T-helper 1 cell treated with Interleukin-12 subunit alpha and Interleukin-12 subunit beta and Interleukin-4 antibody, amounts not matched to agents 30 μg/mL and 1 μg/mL, for 36 hours (primary cell): Measurements from ENCODE around the gene MARCHF2.
"Not testable (repeated sequence)": the region's sequence is repeated elsewhere in the genome, so short reads cannot be mapped to it uniquely, and the experiment has no call there.

Source experiments
- H3K27ac Mint-ChIP-seq: one replicate; pipeline ENCODE4 v1.8.0; 2021; ENCODE audit warnings: mild to moderate bottlenecking, mixed read lengths
- H3K27me3 Mint-ChIP-seq: one replicate; pipeline ENCODE4 v1.8.0; 2021; ENCODE audit warnings: low read depth, mixed read lengths
- H3K36me3 Mint-ChIP-seq: one replicate; pipeline ENCODE4 v1.8.0; 2021; ENCODE audit warnings: low read depth, mixed read lengths
- H3K4me1 Mint-ChIP-seq: one replicate; pipeline ENCODE4 v1.8.0; 2021; ENCODE audit warnings: low read depth, mixed read lengths
- H3K4me3 Mint-ChIP-seq: one replicate; pipeline ENCODE4 v1.8.0; 2021; ENCODE audit warnings: mild to moderate bottlenecking, moderate library complexity, mixed read lengths
- H3K9me3 Mint-ChIP-seq: one replicate; pipeline ENCODE4 v1.8.0; 2021; ENCODE audit warnings: mixed read lengths

The MARCHF2 gene

GRCh38 chr19:8379156-8379891, 33.8 kb upstream of the MARCHF2 start:
- not testable (repeated sequence) for H3K36me3 Mint-ChIP-seq, H3K4me3 Mint-ChIP-seq, H3K27ac Mint-ChIP-seq, H3K9me3 Mint-ChIP-seq, H3K4me1 Mint-ChIP-seq, H3K27me3 Mint-ChIP-seq

GRCh38 chr19:8384569-8384968, 28.5 kb upstream of the MARCHF2 start:
- H3K27ac Mint-ChIP-seq, result peak overlapping the region; percentile 10
- H3K36me3 Mint-ChIP-seq, H3K27me3 Mint-ChIP-seq, H3K9me3 Mint-ChIP-seq, H3K4me1 Mint-ChIP-seq, H3K4me3 Mint-ChIP-seq: not testable (repeated sequence)

- not testable (repeated sequence) for H3K36me3 Mint-ChIP-seq, H3K4me3 Mint-ChIP-seq, H3K27me3 Mint-ChIP-seq, H3K27ac Mint-ChIP-seq, H3K9me3 Mint-ChIP-seq
- peaks cover 12% of the 10 kb centered on the region for H3K4me1 Mint-ChIP-seq
Observed at GRCh38 chr19:8385103-8385502, 28.0 kb upstream of the MARCHF2 start.

GRCh38 chr19:8385566-8385965, 27.5 kb upstream of the MARCHF2 start:
- H3K36me3 Mint-ChIP-seq, H3K27me3 Mint-ChIP-seq, H3K9me3 Mint-ChIP-seq, H3K4me3 Mint-ChIP-seq, H3K27ac Mint-ChIP-seq: not testable (repeated sequence)
- peaks cover 12% of the 10 kb centered on the region for H3K4me1 Mint-ChIP-seq

- H3K4me1 Mint-ChIP-seq, result peaks cover 12% of the 10 kb centered on the region
- not testable (repeated sequence) for H3K27ac Mint-ChIP-seq, H3K4me3 Mint-ChIP-seq, H3K9me3 Mint-ChIP-seq, H3K27me3 Mint-ChIP-seq, H3K36me3 Mint-ChIP-seq
Observed at GRCh38 chr19:8386419-8386818, 26.7 kb upstream of the MARCHF2 start.

- no peaks in the 10 kb centered on the region for H3K9me3 Mint-ChIP-seq
- H3K4me1 Mint-ChIP-seq, result peaks cover 15% of the 10 kb centered on the region
- no peaks in the 10 kb centered on the region for H3K27me3 Mint-ChIP-seq
- peaks cover 3% of the 10 kb centered on the region for H3K36me3 Mint-ChIP-seq
- H3K27ac Mint-ChIP-seq, result no peak overlapping the region
- H3K4me3 Mint-ChIP-seq, result peak overlapping the region; percentile 14
Observed at GRCh38 chr19:8386990-8387389, 26.1 kb upstream of the MARCHF2 start.

DNA sequence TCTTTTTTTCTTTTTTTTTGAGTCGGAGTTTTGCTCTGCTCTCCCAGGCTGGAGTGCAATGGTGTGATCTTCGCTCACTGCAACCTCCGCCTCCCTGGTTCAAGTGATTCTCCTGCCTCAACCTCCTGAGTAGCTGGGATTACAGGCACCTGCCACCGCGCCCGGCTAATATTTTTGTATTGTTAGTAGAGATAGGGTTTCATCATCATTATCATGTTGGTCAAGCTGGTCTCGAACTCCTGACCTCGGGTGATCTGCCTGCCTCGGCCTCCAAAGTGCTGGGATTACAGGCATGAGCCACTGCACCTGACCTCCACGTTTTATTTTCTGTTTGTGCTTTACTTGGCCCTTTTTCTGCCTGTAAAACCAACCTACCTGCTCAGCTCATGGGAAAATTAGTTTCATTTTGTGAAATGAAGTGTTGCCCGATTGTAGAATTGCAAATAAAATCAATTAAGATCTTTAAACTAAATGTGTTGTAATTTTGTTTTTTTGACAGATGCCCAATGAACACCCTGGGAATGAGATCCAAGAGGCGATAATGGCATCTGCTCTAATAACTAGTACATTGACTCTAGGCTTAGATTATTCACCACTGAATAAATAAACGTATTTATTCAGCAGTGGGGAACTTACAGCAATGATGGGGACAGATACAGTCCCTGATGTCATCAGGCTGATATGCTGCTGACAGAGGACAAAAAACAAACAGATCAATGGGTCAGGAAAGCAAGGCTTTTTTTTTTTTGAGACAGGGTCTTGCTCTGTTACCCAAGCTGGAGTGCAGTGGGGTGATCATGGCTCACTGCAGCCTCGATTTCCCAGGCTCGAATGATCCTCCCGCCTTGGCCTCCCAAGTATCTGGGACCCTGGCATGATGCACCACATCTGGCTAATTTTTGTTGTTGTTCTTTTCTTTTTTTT, 25.2 kb upstream of the MARCHF2 start:
- H3K4me3 Mint-ChIP-seq, result peak overlapping the region; percentile 59
- peak overlapping the region; percentile 45 for H3K27ac Mint-ChIP-seq
- H3K36me3 Mint-ChIP-seq, result peaks cover 3% of the 10 kb centered on the region
- no peaks in the 10 kb centered on the region for H3K9me3 Mint-ChIP-seq
- H3K4me1 Mint-ChIP-seq, result peaks cover 18% of the 10 kb centered on the region
- H3K27me3 Mint-ChIP-seq, result no peaks in the 10 kb centered on the region

DNA sequence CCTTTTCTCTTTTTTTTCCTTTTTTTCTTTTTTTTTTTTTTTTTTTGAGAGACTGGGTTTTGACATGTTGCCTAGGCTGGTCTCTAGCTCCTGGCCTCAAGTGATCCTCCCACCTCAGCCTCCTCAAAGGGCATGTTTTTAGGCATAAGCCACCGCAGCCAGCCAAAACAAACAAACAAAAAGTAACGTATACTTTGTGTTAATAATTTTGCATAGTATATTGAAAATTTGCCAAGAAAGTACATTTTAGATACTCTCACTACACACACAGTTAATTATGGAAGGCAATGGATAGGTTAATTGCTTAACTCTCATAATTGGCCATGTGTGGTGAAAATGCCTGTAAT, 24.5 kb upstream of the MARCHF2 start:
- peaks cover 3% of the 10 kb centered on the region for H3K36me3 Mint-ChIP-seq
- peaks cover 20% of the 10 kb centered on the region for H3K4me1 Mint-ChIP-seq
- peak overlapping the region; percentile 7 for H3K4me3 Mint-ChIP-seq
- H3K9me3 Mint-ChIP-seq, result no peaks in the 10 kb centered on the region
- H3K27me3 Mint-ChIP-seq, result no peaks in the 10 kb centered on the region
- no peak overlapping the region for H3K27ac Mint-ChIP-seq

DNA sequence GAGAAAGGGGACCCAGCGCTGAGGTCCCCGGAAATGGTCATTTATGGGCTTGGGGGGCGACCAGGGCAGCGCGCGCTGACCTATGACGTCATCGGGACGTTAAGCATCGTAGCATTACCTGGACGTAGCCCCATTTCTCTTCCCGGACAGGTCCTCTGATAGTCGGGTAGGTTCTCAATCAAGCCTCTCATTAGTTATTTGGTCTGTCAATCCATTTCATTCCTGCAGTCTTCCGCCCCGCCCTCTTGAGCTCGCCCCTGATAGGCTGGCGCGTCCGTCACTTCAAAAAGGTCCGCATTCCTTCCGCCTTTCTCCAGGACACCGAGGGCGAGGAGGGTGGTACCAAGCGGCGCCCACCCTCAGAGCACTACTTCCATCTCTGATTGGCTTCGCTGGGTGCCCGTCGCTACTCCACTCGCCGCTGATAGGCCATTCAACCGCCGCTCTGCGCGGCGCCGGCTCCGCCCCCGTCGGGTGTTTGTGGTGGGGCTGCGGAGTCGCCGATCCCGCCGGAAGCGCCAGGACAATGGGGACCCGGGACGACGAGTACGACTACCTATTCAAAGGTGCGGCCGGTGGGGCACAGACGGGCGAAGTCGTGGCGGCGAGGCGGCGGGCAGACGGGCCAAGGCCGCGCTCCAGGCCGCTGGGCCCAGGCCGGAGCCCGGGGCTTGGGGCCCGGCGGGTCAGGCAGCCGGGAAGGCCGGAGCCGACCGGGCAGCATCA, 23.1 kb upstream of the MARCHF2 start, which contains the start of gene RAB11B:
Gene RAB11B (plus strand): TSS at position 470 of the 726 bp plus-strand sequence. CDS start 57 bp downstream, at position 527.
- Mint-ChIP-seq H3K27ac (peak within 1 kb of the TSS; percentile 95), H3K9me3 (no peaks in the 10 kb centered on the region), H3K4me3 (peak within 1 kb of the TSS; percentile 89), H3K4me1 (peaks cover 15% of the 10 kb centered on the region), H3K27me3 (no peaks in the 10 kb centered on the region), H3K36me3 (peaks cover 3% of the 10 kb centered on the region)

DNA sequence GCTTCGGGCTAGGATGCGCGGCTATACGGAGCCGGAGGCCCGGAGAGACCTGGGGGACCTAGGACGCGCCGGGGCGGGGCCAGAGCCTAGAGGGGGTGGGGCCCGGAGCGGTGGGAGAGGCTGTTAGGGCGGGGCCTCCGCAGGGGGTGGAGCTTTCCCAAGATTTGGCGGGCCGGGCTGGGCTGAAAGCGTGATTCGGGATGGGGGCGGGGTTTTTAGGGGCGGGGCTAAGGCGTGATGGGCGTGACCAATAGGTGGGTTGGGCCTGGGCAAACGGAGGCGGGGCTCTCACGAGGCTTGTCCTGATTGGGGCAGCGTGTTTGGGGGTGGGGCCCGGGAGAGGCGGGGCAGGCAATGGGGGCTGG, 22.5 kb upstream of the MARCHF2 start:
- H3K27me3 Mint-ChIP-seq, result no peaks in the 10 kb centered on the region
- no peaks in the 10 kb centered on the region for H3K9me3 Mint-ChIP-seq
- peaks cover 3% of the 10 kb centered on the region for H3K36me3 Mint-ChIP-seq
- H3K4me3 Mint-ChIP-seq, result peak overlapping the region; percentile 73
- H3K4me1 Mint-ChIP-seq, result peaks cover 15% of the 10 kb centered on the region
- H3K27ac Mint-ChIP-seq, result peak overlapping the region; percentile 77

GRCh38 chr19:8391198-8392016, 21.7 kb upstream of the MARCHF2 start:
- H3K4me3 Mint-ChIP-seq, result no peak overlapping the region
- no peaks in the 10 kb centered on the region for H3K9me3 Mint-ChIP-seq
- no peaks in the 10 kb centered on the region for H3K27me3 Mint-ChIP-seq
- H3K27ac Mint-ChIP-seq, result no peak overlapping the region
- H3K4me1 Mint-ChIP-seq, result peaks cover 19% of the 10 kb centered on the region
- H3K36me3 Mint-ChIP-seq, result peaks cover 3% of the 10 kb centered on the region

DNA sequence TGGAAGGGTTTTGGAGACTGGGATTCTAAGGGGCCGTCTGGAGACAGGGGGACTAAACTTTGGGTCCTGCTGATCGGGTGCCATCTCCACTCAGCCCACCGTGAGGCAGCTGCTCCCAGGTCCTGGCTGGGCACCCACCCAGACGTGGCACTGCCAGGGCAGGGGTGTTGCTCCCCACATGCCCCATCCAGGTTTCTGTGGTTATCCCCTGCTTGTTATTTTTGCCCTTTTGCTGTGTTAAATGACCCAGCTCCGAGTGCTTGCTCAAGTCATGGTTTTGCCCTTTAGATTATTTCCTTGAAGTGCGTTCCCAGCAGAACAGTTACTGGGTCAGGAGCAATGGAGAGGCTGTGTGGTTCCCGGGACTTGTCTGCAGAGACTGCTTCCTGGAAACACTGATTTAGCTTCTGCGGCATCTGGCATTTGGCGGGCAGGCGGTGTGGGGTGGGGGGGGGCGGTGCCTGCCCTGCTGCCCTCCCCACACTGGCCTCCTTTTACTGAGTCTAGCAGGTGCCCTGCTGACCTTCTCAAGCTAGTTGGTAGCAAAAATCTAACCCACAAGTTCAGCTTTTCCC, 21.0 kb upstream of the MARCHF2 start:
- H3K27ac Mint-ChIP-seq, result no peak overlapping the region
- H3K36me3 Mint-ChIP-seq, result peaks cover 3% of the 10 kb centered on the region
- no peaks in the 10 kb centered on the region for H3K27me3 Mint-ChIP-seq
- no peak overlapping the region for H3K4me3 Mint-ChIP-seq
- peaks cover 24% of the 10 kb centered on the region for H3K4me1 Mint-ChIP-seq
- no peaks in the 10 kb centered on the region for H3K9me3 Mint-ChIP-seq

DNA sequence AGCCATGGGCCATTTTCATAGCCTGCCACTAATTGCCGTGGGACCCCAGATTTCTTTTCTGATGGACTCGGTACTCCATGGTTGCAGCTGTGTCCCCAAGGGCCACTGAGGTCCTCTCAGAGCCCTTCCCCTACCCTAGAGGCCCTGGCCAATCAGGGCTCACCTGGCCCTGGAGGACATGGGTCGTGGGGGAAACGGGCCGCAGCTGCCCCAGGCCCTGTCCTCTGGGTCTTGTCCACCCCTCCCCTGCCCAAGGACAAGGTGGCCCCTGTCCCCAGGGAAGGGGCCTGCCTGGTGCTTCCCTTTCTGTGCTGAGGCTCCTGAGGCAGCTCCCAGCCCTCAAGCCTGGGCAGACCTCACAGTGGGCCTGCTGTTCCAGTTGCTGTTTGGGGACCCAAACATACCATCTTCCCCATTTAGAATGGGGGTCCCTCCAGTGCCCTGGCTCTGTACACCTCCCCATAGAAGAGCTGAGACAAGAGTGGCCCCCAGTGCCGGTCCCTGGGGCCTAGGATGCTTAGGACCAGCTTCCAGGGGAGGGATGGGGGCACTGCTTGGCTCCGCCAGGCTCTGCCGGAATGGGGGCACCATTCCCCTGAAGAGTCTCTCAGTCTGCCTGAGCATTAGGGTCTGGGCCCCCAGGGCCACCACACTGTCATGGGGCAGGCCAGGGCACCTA, 19.8 kb upstream of the MARCHF2 start:
- no peaks in the 10 kb centered on the region for H3K27me3 Mint-ChIP-seq
- peaks cover 20% of the 10 kb centered on the region for H3K4me1 Mint-ChIP-seq
- no peaks in the 10 kb centered on the region for H3K36me3 Mint-ChIP-seq
- H3K4me3 Mint-ChIP-seq, result no peak overlapping the region
- H3K9me3 Mint-ChIP-seq, result no peaks in the 10 kb centered on the region
- H3K27ac Mint-ChIP-seq, result no peak overlapping the region
